Measurements from ENCODE around the gene PNPLA7.

DNA sequence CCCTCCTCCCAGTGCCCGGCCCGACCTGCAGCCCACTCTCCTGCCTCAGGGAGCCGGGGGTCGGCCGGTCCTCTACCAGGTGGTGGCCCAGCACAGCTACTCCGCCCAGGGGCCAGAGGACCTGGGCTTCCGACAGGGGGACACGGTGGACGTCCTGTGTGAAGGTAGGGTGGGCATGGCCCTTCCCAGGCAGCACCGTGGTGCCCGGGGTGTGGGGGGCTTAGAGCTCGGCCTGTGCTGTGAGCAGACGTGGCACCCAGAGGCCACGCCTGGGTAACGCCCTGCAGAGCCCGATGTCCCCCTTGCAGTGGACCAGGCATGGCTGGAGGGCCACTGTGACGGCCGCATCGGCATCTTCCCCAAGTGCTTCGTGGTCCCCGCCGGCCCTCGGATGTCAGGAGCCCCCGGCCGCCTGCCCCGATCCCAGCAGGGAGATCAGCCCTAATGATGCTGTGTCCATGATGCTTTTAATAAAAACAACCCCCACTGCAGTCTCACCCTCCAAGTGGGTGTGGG, 116.2 kb downstream of the PNPLA7 start:
- TF ChIP-seq EZH2 (IDR thresholded peaks at IDR 0.05) (no peak), POLR2AphosphoS5 (IDR thresholded peaks at IDR 0.05; ENCODE audit: borderline replicate concordance, low read depth, low read length) (no peak)

Data from SK-N-MC (cell line).